B cell (primary cell): ENCODE measurements around the gene ZIC5. TPM values are rescaled to one million over a fixed set of nuclear protein-coding genes. Genes with fewer than 3 reads are reported as not detected.

Source experiments
- ATAC-seq: fragments of 200-7000 bp; cut with Tn5 transposase; one replicate; pipeline ENCODE4 v1.10.0; 2021; ENCODE audit warnings: low read depth, mild to moderate bottlenecking, moderate number of reproducible peaks, moderate library complexity
- CTCF ChIA-PET: fragments of 350-600 bp; sonication (Branson Sonifier 250); formaldehyde crosslinking; loops from one replicate; lab custom pipeline; 2021; ENCODE audit warnings: antibody characterized with exemption, inconsistent platforms; lab: Charles Lee
- POLR2A ChIA-PET: fragments of 350-600 bp; sonication (Branson Sonifier 250); formaldehyde crosslinking; loops from one replicate; lab custom pipeline; 2021; ENCODE audit warnings: antibody characterized with exemption; lab: Charles Lee
- DNase-seq: peaks from one replicate; pipeline ENCODE4 v3.0.0; 2013
- H2AFZ ChIP-seq: 2 replicates; pipeline ENCODE4 v1.6.1; 2012; ENCODE audit warnings: mild to moderate bottlenecking, low read depth, low read length; ENCODE audit not compliant: insufficient read depth, poor library complexity, severe bottlenecking
- H3K27ac ChIP-seq, 2 donors: 1 replicate in 1 of 2; 2 replicates in 1 of 2; pipeline ENCODE4 v1.5.1; 2012 to 2013; ENCODE audit warnings: low read length in 2 of 2, mild to moderate bottlenecking in 2 of 2, moderate library complexity in 1 of 2
- H3K27me3 ChIP-seq, 4 experiments: fragments of 200-600 bp in 1 of 4; sonication (generic) in 1 of 4; replicated peaks in 1 of 4; 1 replicate in 2 of 4; 2 replicates in 2 of 4; pipeline versions ENCODE4 v1.6.1 to v1.7.0; 2013 to 2016; ENCODE audit warnings: low read length in 3 of 4, mild to moderate bottlenecking in 2 of 4, mixed read lengths in 1 of 4, moderate library complexity in 1 of 4; ENCODE audit not compliant: insufficient read depth in 4 of 4, control insufficient read depth in 3 of 4; ENCODE audit errors: control extremely low read depth in 1 of 4
- H3K36me3 ChIP-seq, 2 experiments: replicated peaks in 1 of 2; 1 replicate in 1 of 2; 2 replicates in 1 of 2; pipeline versions ENCODE4 v1.6.1 to v1.7.1; 2013; ENCODE audit warnings: low read length in 1 of 2; ENCODE audit not compliant: insufficient read depth in 2 of 2, control insufficient read depth in 1 of 2; ENCODE audit errors: control extremely low read depth in 1 of 2, extremely low read depth in 1 of 2
- H3K4me1 ChIP-seq, 2 donors: fragments of 200-600 bp in 1 of 2; sonication (generic) in 1 of 2; 1 replicate in 1 of 2; 2 replicates in 1 of 2; pipeline versions ENCODE4 v1.5.1 to v1.6.1; 2013 to 2017; ENCODE audit warnings: low read length in 2 of 2; ENCODE audit not compliant: control insufficient read depth in 2 of 2, insufficient read depth in 2 of 2
- H3K4me2 ChIP-seq: replicated peaks from 2 replicates; pipeline ENCODE3; 2012; ENCODE audit warnings: mild to moderate bottlenecking, low read depth, low read length; ENCODE audit not compliant: poor library complexity, severe bottlenecking
- H3K4me3 ChIP-seq, 5 experiments: fragments of 200-600 bp in 1 of 5; sonication (generic) in 1 of 5; 1 replicate in 3 of 5; 2 replicates in 2 of 5; pipeline versions ENCODE4 v1.5.1 to v1.7.0; 2011 to 2016; ENCODE audit warnings: low read length in 4 of 5, mild to moderate bottlenecking in 4 of 5, low read depth in 2 of 5, control low read depth in 1 of 5, moderate library complexity in 1 of 5; ENCODE audit not compliant: insufficient read depth in 1 of 5; ENCODE audit errors: control extremely low read depth in 1 of 5, extremely low read depth in 1 of 5
- H3K79me2 ChIP-seq: fragments of 200-600 bp; sonication (generic); one replicate; pipeline ENCODE4 v1.6.0; 2016; ENCODE audit warnings: low read length; ENCODE audit not compliant: control insufficient read depth, insufficient read depth
- H3K9ac ChIP-seq: fragments of 200-600 bp; sonication (generic); 2 replicates; pipeline ENCODE4 v1.6.1; 2017; ENCODE audit warnings: mild to moderate bottlenecking, low read length, moderate library complexity
- H3K9me3 ChIP-seq, 3 donors: one replicate each; pipeline versions ENCODE4 v1.6.1 to v1.7.1; 2013; ENCODE audit warnings: low read length in 2 of 3; ENCODE audit not compliant: control insufficient read depth in 2 of 3, insufficient read depth in 1 of 3; ENCODE audit errors: control extremely low read depth in 1 of 3
- H4K20me1 ChIP-seq: 2 replicates; pipeline ENCODE4 v1.6.0; 2012; ENCODE audit warnings: mild to moderate bottlenecking, low read length; ENCODE audit not compliant: insufficient read depth, control insufficient read depth, poor library complexity, severe bottlenecking
- H3K27ac Mint-ChIP-seq: one replicate; pipeline ENCODE4 v1.8.0; 2021; ENCODE audit warnings: mixed read lengths
- H3K27me3 Mint-ChIP-seq: one replicate; pipeline ENCODE4 v1.8.0; 2021; ENCODE audit warnings: mixed read lengths
- H3K4me1 Mint-ChIP-seq: one replicate; pipeline ENCODE4 v1.8.0; 2021; ENCODE audit warnings: mixed read lengths
- H3K4me3 Mint-ChIP-seq: one replicate; pipeline ENCODE4 v1.8.0; 2021; ENCODE audit warnings: mixed read lengths
- H3K9me3 Mint-ChIP-seq: one replicate; pipeline ENCODE4 v1.8.0; 2022; ENCODE audit warnings: mixed read lengths; ENCODE audit not compliant: insufficient read depth
- EZH2 ChIP-seq: IDR thresholded peaks from 2 replicates; pipeline ENCODE4 v1.6.1; 2012; ENCODE audit warnings: borderline replicate concordance, low read depth, mild to moderate bottlenecking, moderate library complexity, low read length; ENCODE audit not compliant: insufficient read depth, poor library complexity, severe bottlenecking
- WGBS: methylation state at CpG from one replicate; pipeline ENCODE4 v1.1.5; 2013; ENCODE audit warnings: missing lambda C conversion rate; ENCODE audit not compliant: insufficient coverage; 5-methylcytosine and 5-hydroxymethylcytosine counted together
- intact Hi-C: fragments of 100-400 bp; cut with micrococcal nuclease; formaldehyde crosslinking; loops from one replicate; pipeline ENCODE4 v1.10.0; 2022
- polyA plus RNA-seq: library from polyadenylated mRNA; depleted of rRNA; stranded (reverse); fragments of >200 nt; gene quantifications from 2 replicates; pipeline ENCODE4 v1.2.3, GENCODE V29; 2012
- total RNA-seq, 2 donors: library from RNA; stranded (reverse); fragments of 120-200 nt in 1 of 2; gene quantifications; 1 replicate in 1 of 2; 2 replicates in 1 of 2; pipeline versions ENCODE4 v1.2.3 to v1.2.4, GENCODE V29; 2013 to 2022
- TF ChIP-seq, protein P1 (sequence below): fragments of 200-600 bp; IDR thresholded peaks from one replicate; pipeline ENCODE4 v1.8.0; 2022; ENCODE audit warnings: antibody characterized with exemption, mild to moderate bottlenecking

The ZIC5 gene
- total and polyA plus RNA-seq, 2 donors (not counting 1 experiment from before 2014, with no cell fraction given) = not detected

DNA sequence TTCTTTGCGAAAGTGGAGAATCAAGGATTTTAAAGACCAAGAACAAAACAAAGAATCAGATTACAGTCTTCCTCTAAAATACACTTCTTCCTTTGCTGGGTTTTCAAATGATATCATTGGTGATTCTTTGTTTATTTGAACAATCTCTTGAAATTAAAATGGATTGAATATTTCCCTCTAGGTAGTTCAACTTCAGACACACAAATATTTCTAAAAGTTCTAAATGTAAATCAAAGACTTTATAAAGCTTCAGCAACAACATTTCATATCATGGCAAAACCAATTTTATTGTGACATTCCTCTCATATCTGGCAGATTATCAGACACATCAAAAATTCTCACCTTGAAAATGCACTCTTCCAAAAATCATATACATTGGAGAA is 23.1 kb upstream of the ZIC5 start:
- intact Hi-C loops = loop anchor here (2.0 to 5.0 kb wide), 2 partner anchors 14 to 32 kb away; partner anchors contain the start of gene ZIC2
- H3K4me2 ChIP-seq = no peak overlapping the region
- ChIA-PET POLR2A (no interaction called here), CTCF (interaction anchor here (0.6 kb wide), 1 partner anchor 100 kb away, joined by 5 read pairs; no protein-coding TSS in a partner anchor)
- Mint-ChIP-seq H3K4me1 (peaks cover 8% of the 10 kb centered on the region), H3K27me3 (peaks cover 79% of the 10 kb centered on the region), H3K27ac (no peak overlapping the region), H3K4me3 (no peak overlapping the region), H3K9me3 (peaks cover 3% of the 10 kb centered on the region)
- no peak overlapping the region for H3K4me3 ChIP-seq
- TF ChIP-seq EZH2 = no peak
- TF ChIP-seq, protein P1, sequence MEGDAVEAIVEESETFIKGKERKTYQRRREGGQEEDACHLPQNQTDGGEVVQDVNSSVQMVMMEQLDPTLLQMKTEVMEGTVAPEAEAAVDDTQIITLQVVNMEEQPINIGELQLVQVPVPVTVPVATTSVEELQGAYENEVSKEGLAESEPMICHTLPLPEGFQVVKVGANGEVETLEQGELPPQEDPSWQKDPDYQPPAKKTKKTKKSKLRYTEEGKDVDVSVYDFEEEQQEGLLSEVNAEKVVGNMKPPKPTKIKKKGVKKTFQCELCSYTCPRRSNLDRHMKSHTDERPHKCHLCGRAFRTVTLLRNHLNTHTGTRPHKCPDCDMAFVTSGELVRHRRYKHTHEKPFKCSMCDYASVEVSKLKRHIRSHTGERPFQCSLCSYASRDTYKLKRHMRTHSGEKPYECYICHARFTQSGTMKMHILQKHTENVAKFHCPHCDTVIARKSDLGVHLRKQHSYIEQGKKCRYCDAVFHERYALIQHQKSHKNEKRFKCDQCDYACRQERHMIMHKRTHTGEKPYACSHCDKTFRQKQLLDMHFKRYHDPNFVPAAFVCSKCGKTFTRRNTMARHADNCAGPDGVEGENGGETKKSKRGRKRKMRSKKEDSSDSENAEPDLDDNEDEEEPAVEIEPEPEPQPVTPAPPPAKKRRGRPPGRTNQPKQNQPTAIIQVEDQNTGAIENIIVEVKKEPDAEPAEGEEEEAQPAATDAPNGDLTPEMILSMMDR = no peak
- H3K79me2 ChIP-seq = no peaks in the 10 kb centered on the region
- H3K9me3 ChIP-seq = peaks cover 4 to 51% (median 26%) of the 10 kb centered on the region in 3 donors
- H4K20me1 ChIP-seq = no peaks in the 10 kb centered on the region
- H2AFZ ChIP-seq = no peak overlapping the region
- H3K4me1 ChIP-seq = peaks cover 18 to 41% of the 10 kb centered on the region in 2 donors
- H3K9ac ChIP-seq = no peak overlapping the region
- no CpG with 5 or more reads among the region's 1 CpG for WGBS
- H3K27me3 ChIP-seq = peaks cover 8 to 88% (median 72%) of the 10 kb centered on the region in 4 experiments
- no peaks in the 10 kb centered on the region for H3K36me3 ChIP-seq
- no peak for ATAC-seq
- peak; percentile 3 for DNase-seq
- no peak overlapping the region for H3K27ac ChIP-seq

DNA sequence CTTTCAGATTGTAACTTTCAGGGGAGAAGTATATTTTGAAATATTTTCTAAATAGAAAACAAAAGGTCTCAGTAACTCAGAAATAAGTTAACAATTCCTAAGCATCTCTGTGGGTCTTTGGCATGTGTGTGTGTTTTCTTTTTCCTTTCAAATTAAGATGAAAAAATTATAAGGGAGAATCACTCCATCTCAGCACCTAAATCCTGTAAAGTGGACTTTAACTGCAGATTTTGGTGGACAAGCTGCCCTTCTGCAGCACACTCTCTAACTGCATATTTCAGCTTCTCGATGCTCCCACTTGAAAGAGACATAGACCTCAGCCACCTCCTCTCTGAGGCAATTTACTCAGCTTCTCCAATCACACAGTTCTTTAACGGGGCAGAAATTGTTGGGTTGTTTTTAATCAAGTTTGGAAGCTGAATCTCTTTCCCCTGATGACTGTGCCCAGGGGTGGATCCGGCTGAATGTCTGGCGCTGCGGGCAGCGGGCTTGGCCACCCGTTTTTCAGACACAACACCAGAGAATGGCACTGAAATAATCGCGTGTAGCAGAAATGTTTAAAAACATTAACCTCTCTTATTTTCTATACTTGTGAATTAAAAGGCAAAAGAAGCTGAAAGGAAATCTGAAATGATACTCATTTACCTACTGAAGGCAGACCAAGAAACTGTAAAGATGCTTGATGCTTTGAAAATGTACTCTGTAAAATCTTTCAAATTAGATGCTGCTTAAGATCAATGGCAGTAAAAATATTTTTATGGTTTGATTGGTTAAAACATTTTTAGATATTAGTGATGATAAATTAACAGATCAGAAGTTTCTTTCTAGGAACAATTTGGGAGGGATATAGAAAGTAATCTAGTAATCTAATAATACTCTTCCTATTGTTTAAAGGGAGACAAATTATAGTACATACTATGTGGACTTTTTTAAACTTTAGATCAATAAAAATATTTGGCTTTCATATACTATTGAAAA is 22.4 kb upstream of the ZIC5 start:
- H3K9me3 Mint-ChIP-seq = peaks cover 3% of the 10 kb centered on the region
- TF ChIP-seq, protein P1 = no peak
- TF ChIP-seq EZH2 = no peak
- peaks cover 10% of the 10 kb centered on the region for H3K4me1 Mint-ChIP-seq
- CTCF ChIA-PET = no interaction called here
- no peaks in the 10 kb centered on the region for H4K20me1 ChIP-seq
- H3K27ac ChIP-seq = no peak overlapping the region
- WGBS = no CpG with 5 or more reads among the region's 9 CpGs
- ATAC-seq = no peak
- DNase-seq = peak; percentile 12
- H3K27ac Mint-ChIP-seq = no peak overlapping the region
- H3K4me1 ChIP-seq = peaks cover 25 to 47% of the 10 kb centered on the region in 2 donors
- H3K36me3 ChIP-seq = no peaks in the 10 kb centered on the region
- H3K27me3 Mint-ChIP-seq = peaks cover 79% of the 10 kb centered on the region
- H2AFZ ChIP-seq = no peak overlapping the region
- peaks cover 8 to 94% (median 74%) of the 10 kb centered on the region in 4 experiments for H3K27me3 ChIP-seq
- POLR2A ChIA-PET = no interaction called here
- H3K4me2 ChIP-seq = no peak overlapping the region
- H3K4me3 ChIP-seq = no peak overlapping the region
- intact Hi-C loops = loop anchor here (2.0 kb wide), 1 partner anchor 13 kb away; the partner anchor contains the start of gene ZIC2
- no peaks in the 10 kb centered on the region for H3K79me2 ChIP-seq
- H3K4me3 Mint-ChIP-seq = no peak overlapping the region
- H3K9me3 ChIP-seq = peaks cover 4 to 57% (median 30%) of the 10 kb centered on the region in 3 donors
- H3K9ac ChIP-seq = no peak overlapping the region
